SK-N-MC (cell line): ENCODE data around the gene FAM53B.

Source experiments
- EZH2 ChIP-seq: fragments of 200-600 bp; sonication (generic); IDR thresholded peaks from one replicate; pipeline ENCODE4 v1.6.1; 2017; ENCODE audit warnings: antibody characterized with exemption
- FOXP2 ChIP-seq: optimal IDR thresholded peaks from 2 replicates; pipeline ENCODE3; 2011; ENCODE audit warnings: mild to moderate bottlenecking, moderate library complexity; ENCODE audit not compliant: insufficient read depth; ENCODE audit errors: extremely low read length, control extremely low read depth
- POLR2AphosphoS5 ChIP-seq: IDR thresholded peaks from 2 replicates; pipeline ENCODE4 v1.6.1; 2012; ENCODE audit warnings: mild to moderate bottlenecking, low read depth, low read length, borderline replicate concordance

GRCh38 chr10:124745252-124745651, 1.1 kb upstream of the FAM53B start:
- TF ChIP-seq POLR2AphosphoS5 (no peak), EZH2 (no peak), FOXP2 (no peak)
